GM10248 (cell line): ENCODE data around the gene CCDC71L.
"Not testable (repeated sequence)": the region's sequence is repeated elsewhere in the genome, so short reads cannot be mapped to it uniquely, and the experiment has no call there.

Source experiments
- CTCF ChIA-PET: fragments of 300-600 bp; sonication (Branson Sonifier 250); formaldehyde crosslinking; extraction: SDS; loops from one replicate; lab custom pipeline; 2021; ENCODE audit warnings: antibody characterized with exemption; lab: Yijun Ruan, JAX
- POLR2A ChIA-PET: fragments of 350-650 bp; sonication (Branson Sonifier 250); formaldehyde crosslinking; extraction: SDS; loops from one replicate; lab custom pipeline; 2020; ENCODE audit warnings: antibody characterized with exemption; lab: Yijun Ruan, JAX
- DNase-seq: peaks from one replicate; pipeline ENCODE4 v3.0.0; 2012; ENCODE audit errors: extremely low spot score
- TF ChIP-seq, protein P1 (sequence below): IDR thresholded peaks from 2 replicates; pipeline ENCODE4 v1.5.1; 2012; ENCODE audit warnings: mild to moderate bottlenecking, low read depth; ENCODE audit errors: extremely low read depth, missing control alignments, control extremely low read depth

The CCDC71L gene

DNA sequence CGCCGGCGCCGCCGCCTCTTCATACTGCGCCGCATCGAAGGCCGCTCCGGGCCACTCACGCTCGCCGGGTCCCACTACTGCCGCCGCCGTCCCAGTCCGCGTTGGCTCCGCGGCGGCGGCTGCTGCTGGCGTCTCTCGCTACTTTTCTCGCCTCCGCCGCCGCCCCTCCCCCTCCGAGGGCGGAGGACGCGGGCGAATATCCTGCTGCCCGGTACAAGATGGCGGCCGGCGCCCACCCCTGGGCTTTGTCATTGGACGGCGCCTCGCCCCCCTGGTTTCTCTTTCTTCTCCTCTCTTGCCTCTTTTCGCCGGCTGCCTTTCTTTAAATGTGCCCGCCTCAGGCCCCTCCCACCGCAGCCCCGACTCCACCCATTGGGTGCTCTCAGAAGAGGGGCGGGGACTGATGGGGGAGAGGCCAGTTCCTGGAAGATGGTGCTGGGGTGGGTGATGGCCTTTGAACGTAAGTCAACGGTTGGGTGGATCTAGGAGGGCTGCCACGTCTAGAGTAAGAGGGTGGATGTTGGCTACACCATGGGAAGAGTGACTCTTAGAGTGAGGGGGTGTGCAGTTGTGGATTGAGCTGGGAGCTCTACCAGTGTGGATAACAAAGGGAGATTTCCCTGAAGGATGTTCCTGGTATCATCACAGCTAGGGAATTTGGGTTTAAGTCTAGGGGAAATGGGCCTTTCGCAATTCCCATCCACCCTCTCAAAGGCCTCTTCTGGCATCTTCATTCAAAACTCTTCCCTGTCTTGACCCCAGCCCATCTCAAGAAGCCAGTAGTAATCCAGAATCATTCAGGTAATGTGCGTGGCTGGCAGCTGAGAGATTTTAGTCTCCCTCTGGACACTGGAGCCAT lies at the start of gene CCDC71L:
Gene CCDC71L (minus strand): TSS at position 297 of the 859 bp plus-strand sequence. CDS start 262 bp downstream, at position 35.
- TF ChIP-seq, protein P1, sequence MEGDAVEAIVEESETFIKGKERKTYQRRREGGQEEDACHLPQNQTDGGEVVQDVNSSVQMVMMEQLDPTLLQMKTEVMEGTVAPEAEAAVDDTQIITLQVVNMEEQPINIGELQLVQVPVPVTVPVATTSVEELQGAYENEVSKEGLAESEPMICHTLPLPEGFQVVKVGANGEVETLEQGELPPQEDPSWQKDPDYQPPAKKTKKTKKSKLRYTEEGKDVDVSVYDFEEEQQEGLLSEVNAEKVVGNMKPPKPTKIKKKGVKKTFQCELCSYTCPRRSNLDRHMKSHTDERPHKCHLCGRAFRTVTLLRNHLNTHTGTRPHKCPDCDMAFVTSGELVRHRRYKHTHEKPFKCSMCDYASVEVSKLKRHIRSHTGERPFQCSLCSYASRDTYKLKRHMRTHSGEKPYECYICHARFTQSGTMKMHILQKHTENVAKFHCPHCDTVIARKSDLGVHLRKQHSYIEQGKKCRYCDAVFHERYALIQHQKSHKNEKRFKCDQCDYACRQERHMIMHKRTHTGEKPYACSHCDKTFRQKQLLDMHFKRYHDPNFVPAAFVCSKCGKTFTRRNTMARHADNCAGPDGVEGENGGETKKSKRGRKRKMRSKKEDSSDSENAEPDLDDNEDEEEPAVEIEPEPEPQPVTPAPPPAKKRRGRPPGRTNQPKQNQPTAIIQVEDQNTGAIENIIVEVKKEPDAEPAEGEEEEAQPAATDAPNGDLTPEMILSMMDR: no peak
- CTCF ChIA-PET: interaction anchor here (0.6 to 6.7 kb wide), 25 partner anchors 9 to 524 kb away, joined by 3 to 76 read pairs (median 7); partner anchors contain the start of gene HBP1
- peak; percentile 90 for DNase-seq
- POLR2A ChIA-PET: no interaction called here

DNA sequence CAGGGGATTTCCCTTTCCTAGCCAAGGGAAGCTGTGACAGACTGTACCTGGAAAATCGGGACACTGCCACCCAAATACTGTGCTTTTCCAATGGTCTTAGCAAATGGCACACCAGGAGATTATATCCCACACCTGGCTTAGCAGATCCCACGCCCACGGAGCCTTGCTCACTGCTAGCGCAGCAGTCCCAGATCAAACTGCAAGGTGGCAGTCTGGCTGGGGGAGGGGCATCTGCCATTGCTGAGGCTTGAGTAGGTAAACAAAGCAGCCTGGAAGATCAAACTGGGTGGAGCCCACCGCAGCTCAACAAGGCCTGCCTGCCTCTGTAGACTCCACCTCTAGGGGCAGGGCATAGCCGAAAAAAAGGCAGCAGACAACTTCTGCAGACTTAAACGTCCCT lies 48.6 kb upstream of the CCDC71L start:
- POLR2A ChIA-PET, DNase-seq: not testable (repeated sequence)
- CTCF ChIA-PET: interaction anchor here (1.9 kb wide), 1 partner anchor 50 kb away, joined by 7 read pairs; no protein-coding TSS in a partner anchor

DNA sequence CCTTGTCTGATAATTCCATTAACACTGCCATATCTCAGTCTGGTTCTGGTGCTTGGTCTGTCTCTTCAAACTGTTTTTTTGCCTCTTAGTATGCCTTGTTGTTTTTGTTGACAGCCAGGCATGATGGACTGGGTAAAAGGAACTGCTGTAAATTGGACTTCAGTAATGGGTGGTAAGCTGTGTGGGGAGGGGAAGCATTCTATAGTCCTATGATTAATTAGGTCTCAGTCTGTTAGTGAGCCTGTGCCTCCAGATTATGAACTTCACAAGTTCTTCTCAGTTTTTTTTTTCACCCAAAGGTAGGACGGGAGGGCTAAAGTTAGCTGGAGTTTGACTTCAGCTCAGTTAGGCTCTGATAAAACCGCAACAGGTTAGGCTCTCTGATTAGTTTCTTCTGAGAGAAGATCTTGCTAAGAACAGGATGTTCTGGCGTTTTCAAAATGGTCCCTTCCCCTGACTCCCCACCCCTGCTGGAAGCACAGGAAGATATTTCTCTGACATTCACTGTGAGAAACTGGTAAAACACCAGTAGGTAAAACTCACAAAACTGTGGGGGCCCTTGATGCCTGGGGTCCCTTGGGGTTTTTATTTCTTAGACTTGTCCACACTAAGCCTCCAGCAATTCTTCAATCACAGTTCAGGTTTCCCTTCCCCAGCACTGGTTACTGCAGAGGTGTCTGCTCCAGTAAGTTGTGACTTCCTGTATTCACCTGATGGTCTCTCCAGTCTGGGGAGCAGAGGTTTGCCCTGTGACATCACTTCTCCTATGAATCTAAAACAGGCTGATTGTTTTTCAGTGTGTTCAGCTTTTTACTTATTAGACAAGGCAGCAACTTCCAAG lies 43.3 kb upstream of the CCDC71L start:
- DNase-seq: peak; percentile 30

DNA sequence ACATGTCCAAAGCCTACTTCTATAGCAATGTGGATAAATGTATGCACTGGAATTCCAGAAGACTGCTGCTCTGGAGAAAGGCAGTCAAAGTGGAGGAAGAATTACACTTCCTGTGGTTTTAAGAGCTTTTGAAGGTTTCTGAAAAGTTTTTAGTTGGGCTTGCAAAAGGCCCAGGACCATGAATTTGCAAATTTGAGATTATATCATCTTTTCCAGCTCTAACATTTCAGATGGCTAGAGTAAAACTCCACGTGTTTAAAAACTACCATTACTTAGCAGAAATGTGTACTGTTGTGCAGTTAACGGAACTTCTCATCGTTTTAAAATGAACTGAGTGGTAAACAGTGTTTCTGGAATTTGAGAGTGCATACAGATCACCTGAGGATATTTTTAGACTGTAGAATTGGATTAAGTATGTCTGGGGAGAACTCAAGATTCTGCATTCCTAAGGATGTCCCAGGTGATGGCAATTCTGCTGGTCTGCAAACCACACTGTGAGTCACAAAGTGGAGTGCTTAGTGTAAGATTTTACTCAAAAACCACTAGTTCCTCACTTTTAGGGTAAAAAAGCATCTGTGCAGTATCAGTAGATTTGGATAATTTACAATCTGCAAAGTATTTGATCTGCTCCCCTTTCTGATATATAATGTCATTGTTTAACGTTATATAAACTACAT lies 32.9 kb upstream of the CCDC71L start:
- no peak for DNase-seq
- POLR2A ChIA-PET: no interaction called here
- TF ChIP-seq, protein P1: no peak
- CTCF ChIA-PET: interaction anchor here (0.8 to 0.9 kb wide), 2 partner anchors 17 to 42 kb away, joined by 3 to 4 read pairs; no protein-coding TSS in a partner anchor

More for the DNA sequence above, 43.3 kb upstream of the CCDC71L start:
- ChIA-PET POLR2A (no interaction called here), CTCF (interaction anchor here (1.1 to 1.3 kb wide), 2 partner anchors 9 to 11 kb away, joined by 3 to 4 read pairs; no protein-coding TSS in a partner anchor)
- TF ChIP-seq, protein P1: no peak

DNA sequence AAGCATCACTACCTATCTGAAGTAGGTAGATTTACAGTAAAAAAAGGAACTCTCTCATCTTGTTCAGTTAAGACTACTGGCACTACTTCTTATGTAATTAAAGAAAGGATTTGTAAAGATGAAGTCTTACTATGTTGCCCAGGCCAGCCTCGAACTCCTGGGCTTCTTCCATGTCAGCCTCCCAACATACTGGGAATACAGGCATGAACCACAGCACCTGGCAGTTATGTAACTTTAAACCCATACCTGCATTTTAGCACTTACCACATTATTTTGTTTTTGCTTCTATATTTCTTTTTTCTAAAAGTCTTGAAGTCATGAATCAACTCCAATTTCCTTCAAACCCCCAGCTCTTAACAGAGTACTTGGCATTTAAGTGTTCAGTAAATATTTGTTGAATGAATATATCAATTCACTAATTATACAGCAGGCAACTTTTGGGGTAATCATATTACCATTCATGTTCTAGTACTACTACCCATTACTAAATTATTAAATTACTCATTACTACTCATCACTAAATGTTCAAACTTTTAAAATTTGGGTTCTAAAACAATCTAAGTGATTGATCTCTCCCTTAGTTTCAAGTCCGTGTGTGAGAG lies 31.6 kb upstream of the CCDC71L start:
- TF ChIP-seq, protein P1: no peak
- CTCF ChIA-PET: interaction anchor here (1.0 kb wide), 1 partner anchor 22 kb away, joined by 3 read pairs; no protein-coding TSS in a partner anchor
- POLR2A ChIA-PET: no interaction called here
- no peak for DNase-seq

DNA sequence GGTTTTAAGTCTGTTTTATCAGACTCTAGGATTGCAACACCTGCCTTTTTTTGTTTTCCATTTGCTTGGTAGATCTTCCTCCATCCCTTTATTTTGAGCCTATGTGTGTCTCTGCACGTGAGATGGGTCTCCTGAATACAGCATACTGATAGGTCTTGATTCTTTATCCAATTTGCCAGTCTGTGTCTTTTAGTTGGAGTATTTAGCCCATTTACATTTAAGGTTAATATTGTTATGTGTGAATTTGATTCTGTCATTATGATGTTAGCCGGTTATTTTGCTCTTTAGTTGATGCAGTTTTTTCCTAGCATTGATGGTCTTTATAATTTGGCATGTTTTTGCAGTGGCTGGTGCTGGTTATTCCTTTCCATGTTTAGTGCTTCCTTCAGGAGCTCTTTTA lies 27.2 kb upstream of the CCDC71L start:
- POLR2A ChIA-PET, DNase-seq, CTCF ChIA-PET: not testable (repeated sequence)

DNA sequence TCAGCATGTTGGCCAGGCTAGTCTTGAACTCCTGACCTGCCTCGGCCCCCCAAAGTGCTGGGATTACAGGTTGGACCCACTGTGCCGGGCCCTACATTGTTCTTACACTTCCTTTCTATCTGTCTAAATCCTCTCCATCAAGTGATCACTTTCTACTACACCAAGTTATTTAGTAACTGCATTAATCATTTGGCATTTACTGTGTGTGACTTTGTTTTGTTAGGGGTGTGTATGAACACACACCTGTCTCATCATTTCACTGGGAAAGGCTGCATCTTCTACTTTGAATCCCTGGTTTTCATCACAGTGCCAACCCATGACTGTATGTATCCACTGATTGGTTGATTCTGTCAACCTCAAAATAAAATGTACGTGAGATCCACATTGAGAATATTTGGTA lies 23.0 kb upstream of the CCDC71L start:
- TF ChIP-seq, protein P1: no peak
- POLR2A ChIA-PET: no interaction called here
- CTCF ChIA-PET: no interaction called here
- no peak for DNase-seq
